A549 (cell line): Measurements from ENCODE around the gene TIMM44. TPM values are rescaled to one million over a fixed set of nuclear protein-coding genes. Genes with fewer than 3 reads are reported as not detected.
A peak's percentile ranks its signal among the peaks of the same experiment; 100 is the strongest.

Experiments
- ATAC-seq, 2 experiments: fragments of 200-7000 bp in 1 of 2; fragments of >200 bp in 1 of 2; cut with Nextera tagmentation in 1 of 2; cut with Tn5 transposase in 1 of 2; 3 replicates each; pipeline versions ENCODE4 v1.8.0 to v1.9.1; 2018 to 2020; ENCODE audit warnings: mild to moderate bottlenecking in 1 of 2, moderate library complexity in 1 of 2
- CTCF ChIA-PET: fragments of 300-600 bp; sonication (Branson Sonifier 250); formaldehyde crosslinking; extraction: SDS; loops from one replicate; lab custom pipeline; 2021; ENCODE audit warnings: antibody characterized with exemption, inconsistent platforms; lab: Yijun Ruan, JAX
- POLR2A ChIA-PET: fragments of 350-600 bp; formaldehyde crosslinking; extraction: SDS; loops from one replicate; lab custom pipeline; 2021; ENCODE audit warnings: antibody characterized with exemption, inconsistent platforms; lab: Yijun Ruan, JAX
- DNase-seq, 2 experiments: peaks; one replicate each; pipeline versions ENCODE4 v3.0.0 to v3.0.0-alpha.2; 2011 to 2016; ENCODE audit warnings: low read depth in 1 of 2, low spot score in 1 of 2
- FAIRE-seq: peaks from 2 replicates; lab custom pipeline; 2011; peaks lifted over from hg19 to GRCh38; lab: Jason Lieb, UNC
- H3K27ac ChIP-seq, 2 experiments: fragments of >200 bp; sonication (Bioruptor Twin); formaldehyde crosslinking; 3 replicates each; pipeline ENCODE4 v1.5.1; 2016 to 2017
- H3K4me1 ChIP-seq: fragments of >200 bp; sonication (Bioruptor Twin); formaldehyde crosslinking; 3 replicates; pipeline ENCODE4 v1.6.1; 2016
- H3K4me2 ChIP-seq: fragments of >200 bp; sonication (Bioruptor Twin); formaldehyde crosslinking; 3 replicates; pipeline ENCODE4 v1.6.1; 2016
- H3K4me3 ChIP-seq: fragments of >200 bp; sonication (Bioruptor Twin); formaldehyde crosslinking; 3 replicates; pipeline ENCODE4 v1.5.1; 2016
- H3K9me3 ChIP-seq: fragments of >200 bp; sonication (Bioruptor Twin); formaldehyde crosslinking; 3 replicates; pipeline ENCODE4 v1.6.1; 2016
- CBX2 ChIP-seq: fragments of 200-600 bp; sonication (generic); IDR thresholded peaks from 2 replicates; pipeline ENCODE4 v1.6.1; 2016; ENCODE audit warnings: low read depth, mild to moderate bottlenecking, borderline replicate concordance
- CHD2 ChIP-seq: fragments of 150-350 bp; IDR thresholded peaks from 2 replicates; pipeline ENCODE4 v1.6.1; 2014; ENCODE audit warnings: low read length; ENCODE audit not compliant: partially characterized antibody
- ESRRA ChIP-seq: fragments of 150-350 bp; IDR thresholded peaks from 2 replicates; pipeline ENCODE4 v1.6.1; 2014; ENCODE audit warnings: mild to moderate bottlenecking, low read length, borderline replicate concordance
- JUNB ChIP-seq: fragments of >200 bp; sonication (Bioruptor Twin); formaldehyde crosslinking; IDR thresholded peaks from 2 replicates; pipeline ENCODE4 v1.6.1; 2016
- KDM5A ChIP-seq: fragments of 200-600 bp; sonication (generic); IDR thresholded peaks from 2 replicates; pipeline ENCODE4 v1.6.1; 2016; ENCODE audit warnings: antibody characterized with exemption, mild to moderate bottlenecking
- NFE2L2 ChIP-seq: fragments of 150-350 bp; conservative IDR thresholded peaks from 2 replicates; pipeline ENCODE4 v1.6.1; 2014; ENCODE audit warnings: low read length
- NPAS2 ChIP-seq: fragments of 250-450 bp; sonication (Bioruptor Pico); IDR thresholded peaks from 2 replicates; pipeline ENCODE4 v1.8.0; 2022; ENCODE audit warnings: mild to moderate bottlenecking, moderate library complexity, borderline replicate concordance
- RARB ChIP-seq: fragments of 250-450 bp; sonication (Bioruptor Pico); IDR thresholded peaks from 2 replicates; pipeline ENCODE4 v1.8.0; 2021; ENCODE audit warnings: mild to moderate bottlenecking, moderate library complexity
- RFX5 ChIP-seq: fragments of 450-650 bp; IDR thresholded peaks from 2 replicates; pipeline ENCODE4 v1.7.1; 2014; ENCODE audit warnings: antibody characterized with exemption, mild to moderate bottlenecking, moderate library complexity
- TP53 ChIP-seq: fragments of 250-450 bp; sonication (Bioruptor Pico); IDR thresholded peaks from 2 replicates; pipeline ENCODE4 v1.5.0; 2021; ENCODE audit warnings: mild to moderate bottlenecking, moderate library complexity
- ZC3H11A ChIP-seq: fragments of 450-650 bp; IDR thresholded peaks from 2 replicates; pipeline ENCODE4 v1.6.1; 2014; ENCODE audit warnings: antibody characterized with exemption, mild to moderate bottlenecking
- ZNF302 ChIP-seq: fragments of 250-450 bp; sonication (Bioruptor Pico); IDR thresholded peaks from 2 replicates; pipeline ENCODE4 v1.9.0; 2021; ENCODE audit warnings: inconsistent platforms, mild to moderate bottlenecking, moderate library complexity
- ZSCAN20 ChIP-seq: fragments of 250-450 bp; sonication (Bioruptor Pico); IDR thresholded peaks from 2 replicates; pipeline ENCODE4 v1.8.0; 2022; ENCODE audit warnings: mild to moderate bottlenecking, moderate library complexity
- WGBS: methylation state at CpG from one replicate; pipeline ENCODE4 v1.1.6; 2017; ENCODE audit errors: missing lambda C conversion rate; 5-methylcytosine and 5-hydroxymethylcytosine counted together
- polyA plus RNA-seq, 4 experiments: library from polyadenylated mRNA; depleted of rRNA in 3 of 4; stranded (reverse); fragments of >200 nt; fragmentation: RNase III in 1 of 4; extraction: RNeasy Plus Mini Kit Qiagen cat#74134 plus additional on column Dnase treatment in 1 of 4; gene quantifications; 2 replicates in 3 of 4; 3 replicates in 1 of 4; pipeline ENCODE4 v1.2.3, GENCODE V29; 2011 to 2017
- TF ChIP-seq, protein P1 (sequence below): fragments of >200 bp; sonication (Bioruptor Twin); formaldehyde crosslinking; IDR thresholded peaks from 3 replicates; pipeline ENCODE4 v1.6.1; 2016
- TF ChIP-seq, protein P2 (sequence below): fragments of >200 bp; sonication (Bioruptor Twin); formaldehyde crosslinking; IDR thresholded peaks from 2 replicates; pipeline ENCODE4 v1.6.1; 2016
- TF ChIP-seq, protein P3 (sequence below): fragments of 200-600 bp; sonication (generic); IDR thresholded peaks from 2 replicates; pipeline ENCODE4 v1.6.1; 2016; ENCODE audit warnings: antibody characterized with exemption, mild to moderate bottlenecking, moderate library complexity
- TF ChIP-seq, protein P4 (sequence below): IDR thresholded peaks from 2 replicates; pipeline ENCODE4 v1.6.1; 2012
- TF ChIP-seq, protein P5 (sequence below): fragments of 250-450 bp; sonication (Bioruptor Pico); IDR thresholded peaks from 2 replicates; pipeline ENCODE4 v1.5.0; 2021; ENCODE audit warnings: mild to moderate bottlenecking, moderate library complexity, borderline replicate concordance
- TF ChIP-seq, protein P6 (sequence below): IDR thresholded peaks from 2 replicates; pipeline ENCODE4 v1.6.1; 2012; ENCODE audit warnings: low read depth, borderline replicate concordance
- TF ChIP-seq, protein P7 (sequence below): fragments of 450-650 bp; IDR thresholded peaks from 2 replicates; pipeline ENCODE4 v1.6.1; 2014; ENCODE audit warnings: antibody characterized with exemption

The TIMM44 gene
- polyA plus RNA-seq, 2 of the 4 experiments (the other 2 are of a cell fraction) = 29.7 to 53.2 TPM

DNA sequence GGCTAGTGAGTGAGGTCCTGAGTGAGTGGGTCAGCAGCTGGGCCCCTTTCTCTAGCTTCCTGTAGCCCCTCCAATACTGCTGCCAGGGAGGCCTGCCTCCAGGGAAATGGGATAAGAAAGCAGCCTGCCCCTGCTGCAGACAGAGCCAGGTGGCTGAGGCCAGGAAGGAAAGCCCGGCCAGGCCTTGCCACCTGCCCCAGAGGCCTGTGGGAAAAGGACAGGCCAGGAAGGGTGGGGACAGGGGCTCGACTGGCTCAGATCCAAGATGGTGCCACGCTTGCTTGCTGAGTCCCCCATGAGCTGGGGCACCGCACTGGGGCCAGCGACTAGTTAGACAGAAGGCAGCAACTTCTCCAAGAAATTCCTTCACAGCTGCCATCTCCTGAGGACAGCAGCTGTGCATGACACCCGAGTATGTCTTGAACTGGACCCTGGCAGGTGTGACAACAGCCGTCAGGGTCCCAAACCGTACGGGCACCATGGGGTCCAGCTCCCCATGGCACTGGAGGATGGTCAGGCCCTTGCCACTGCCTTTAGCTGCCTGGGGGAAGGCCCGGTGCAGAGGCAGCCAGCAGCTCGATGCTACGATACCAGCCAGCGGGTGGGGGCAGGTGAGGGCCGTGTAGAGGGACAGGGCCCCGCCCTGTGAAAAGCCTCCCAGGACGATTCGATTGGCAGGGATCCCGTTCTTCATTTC, 64.2 kb downstream of the TIMM44 start:
- TF ChIP-seq, protein P1, sequence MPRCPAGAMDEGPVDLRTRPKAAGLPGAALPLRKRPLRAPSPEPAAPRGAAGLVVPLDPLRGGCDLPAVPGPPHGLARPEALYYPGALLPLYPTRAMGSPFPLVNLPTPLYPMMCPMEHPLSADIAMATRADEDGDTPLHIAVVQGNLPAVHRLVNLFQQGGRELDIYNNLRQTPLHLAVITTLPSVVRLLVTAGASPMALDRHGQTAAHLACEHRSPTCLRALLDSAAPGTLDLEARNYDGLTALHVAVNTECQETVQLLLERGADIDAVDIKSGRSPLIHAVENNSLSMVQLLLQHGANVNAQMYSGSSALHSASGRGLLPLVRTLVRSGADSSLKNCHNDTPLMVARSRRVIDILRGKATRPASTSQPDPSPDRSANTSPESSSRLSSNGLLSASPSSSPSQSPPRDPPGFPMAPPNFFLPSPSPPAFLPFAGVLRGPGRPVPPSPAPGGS = no peak
- TF ChIP-seq, protein P2, sequence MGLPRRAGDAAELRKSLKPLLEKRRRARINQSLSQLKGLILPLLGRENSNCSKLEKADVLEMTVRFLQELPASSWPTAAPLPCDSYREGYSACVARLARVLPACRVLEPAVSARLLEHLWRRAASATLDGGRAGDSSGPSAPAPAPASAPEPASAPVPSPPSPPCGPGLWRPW = no peak
- TF ChIP-seq KDM5A (no peak), JUNB (no peak), CHD2 (no peak), RFX5 (no peak), ZNF302 (no peak), CBX2 (no peak), ZSCAN20 (CRISPR knock-in tag) (no peak), TP53 (no peak)
- TF ChIP-seq, protein P3, sequence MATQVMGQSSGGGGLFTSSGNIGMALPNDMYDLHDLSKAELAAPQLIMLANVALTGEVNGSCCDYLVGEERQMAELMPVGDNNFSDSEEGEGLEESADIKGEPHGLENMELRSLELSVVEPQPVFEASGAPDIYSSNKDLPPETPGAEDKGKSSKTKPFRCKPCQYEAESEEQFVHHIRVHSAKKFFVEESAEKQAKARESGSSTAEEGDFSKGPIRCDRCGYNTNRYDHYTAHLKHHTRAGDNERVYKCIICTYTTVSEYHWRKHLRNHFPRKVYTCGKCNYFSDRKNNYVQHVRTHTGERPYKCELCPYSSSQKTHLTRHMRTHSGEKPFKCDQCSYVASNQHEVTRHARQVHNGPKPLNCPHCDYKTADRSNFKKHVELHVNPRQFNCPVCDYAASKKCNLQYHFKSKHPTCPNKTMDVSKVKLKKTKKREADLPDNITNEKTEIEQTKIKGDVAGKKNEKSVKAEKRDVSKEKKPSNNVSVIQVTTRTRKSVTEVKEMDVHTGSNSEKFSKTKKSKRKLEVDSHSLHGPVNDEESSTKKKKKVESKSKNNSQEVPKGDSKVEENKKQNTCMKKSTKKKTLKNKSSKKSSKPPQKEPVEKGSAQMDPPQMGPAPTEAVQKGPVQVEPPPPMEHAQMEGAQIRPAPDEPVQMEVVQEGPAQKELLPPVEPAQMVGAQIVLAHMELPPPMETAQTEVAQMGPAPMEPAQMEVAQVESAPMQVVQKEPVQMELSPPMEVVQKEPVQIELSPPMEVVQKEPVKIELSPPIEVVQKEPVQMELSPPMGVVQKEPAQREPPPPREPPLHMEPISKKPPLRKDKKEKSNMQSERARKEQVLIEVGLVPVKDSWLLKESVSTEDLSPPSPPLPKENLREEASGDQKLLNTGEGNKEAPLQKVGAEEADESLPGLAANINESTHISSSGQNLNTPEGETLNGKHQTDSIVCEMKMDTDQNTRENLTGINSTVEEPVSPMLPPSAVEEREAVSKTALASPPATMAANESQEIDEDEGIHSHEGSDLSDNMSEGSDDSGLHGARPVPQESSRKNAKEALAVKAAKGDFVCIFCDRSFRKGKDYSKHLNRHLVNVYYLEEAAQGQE = no peak
- TF ChIP-seq, protein P4, sequence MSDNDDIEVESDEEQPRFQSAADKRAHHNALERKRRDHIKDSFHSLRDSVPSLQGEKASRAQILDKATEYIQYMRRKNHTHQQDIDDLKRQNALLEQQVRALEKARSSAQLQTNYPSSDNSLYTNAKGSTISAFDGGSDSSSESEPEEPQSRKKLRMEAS = no peak
- TF ChIP-seq, protein P5, sequence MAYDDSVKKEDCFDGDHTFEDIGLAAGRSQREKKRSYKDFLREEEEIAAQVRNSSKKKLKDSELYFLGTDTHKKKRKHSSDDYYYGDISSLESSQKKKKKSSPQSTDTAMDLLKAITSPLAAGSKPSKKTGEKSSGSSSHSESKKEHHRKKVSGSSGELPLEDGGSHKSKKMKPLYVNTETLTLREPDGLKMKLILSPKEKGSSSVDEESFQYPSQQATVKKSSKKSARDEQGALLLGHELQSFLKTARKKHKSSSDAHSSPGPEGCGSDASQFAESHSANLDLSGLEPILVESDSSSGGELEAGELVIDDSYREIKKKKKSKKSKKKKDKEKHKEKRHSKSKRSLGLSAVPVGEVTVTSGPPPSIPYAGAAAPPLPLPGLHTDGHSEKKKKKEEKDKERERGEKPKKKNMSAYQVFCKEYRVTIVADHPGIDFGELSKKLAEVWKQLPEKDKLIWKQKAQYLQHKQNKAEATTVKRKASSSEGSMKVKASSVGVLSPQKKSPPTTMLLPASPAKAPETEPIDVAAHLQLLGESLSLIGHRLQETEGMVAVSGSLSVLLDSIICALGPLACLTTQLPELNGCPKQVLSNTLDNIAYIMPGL (CRISPR knock-in tag) = no peak
- TF ChIP-seq, protein P6, sequence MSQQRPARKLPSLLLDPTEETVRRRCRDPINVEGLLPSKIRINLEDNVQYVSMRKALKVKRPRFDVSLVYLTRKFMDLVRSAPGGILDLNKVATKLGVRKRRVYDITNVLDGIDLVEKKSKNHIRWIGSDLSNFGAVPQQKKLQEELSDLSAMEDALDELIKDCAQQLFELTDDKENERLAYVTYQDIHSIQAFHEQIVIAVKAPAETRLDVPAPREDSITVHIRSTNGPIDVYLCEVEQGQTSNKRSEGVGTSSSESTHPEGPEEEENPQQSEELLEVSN = no peak
- ChIA-PET POLR2A (no interaction called here), CTCF (interaction anchor here (2.8 kb wide), 1 partner anchor 10 kb away, joined by 11 read pairs; no protein-coding TSS in a partner anchor)
- Histone ChIP-seq H3K9me3 (no peaks in the 10 kb centered on the region), H3K4me2 (no peak overlapping the region), H3K4me1 (0 out of 3 replicates have a peak, but pooled peaks cover 3% of the 10 kb centered on the region), H3K27ac (no peak overlapping the region), H3K4me3 (no peak overlapping the region)
- WGBS = 41% methylated on average over 5 of the region's 18 CpGs
- ATAC-seq (peak; percentile 24 to 32; a peak in 2 of 6 replicates), DNase-seq (no peak), FAIRE-seq (no peak)

DNA sequence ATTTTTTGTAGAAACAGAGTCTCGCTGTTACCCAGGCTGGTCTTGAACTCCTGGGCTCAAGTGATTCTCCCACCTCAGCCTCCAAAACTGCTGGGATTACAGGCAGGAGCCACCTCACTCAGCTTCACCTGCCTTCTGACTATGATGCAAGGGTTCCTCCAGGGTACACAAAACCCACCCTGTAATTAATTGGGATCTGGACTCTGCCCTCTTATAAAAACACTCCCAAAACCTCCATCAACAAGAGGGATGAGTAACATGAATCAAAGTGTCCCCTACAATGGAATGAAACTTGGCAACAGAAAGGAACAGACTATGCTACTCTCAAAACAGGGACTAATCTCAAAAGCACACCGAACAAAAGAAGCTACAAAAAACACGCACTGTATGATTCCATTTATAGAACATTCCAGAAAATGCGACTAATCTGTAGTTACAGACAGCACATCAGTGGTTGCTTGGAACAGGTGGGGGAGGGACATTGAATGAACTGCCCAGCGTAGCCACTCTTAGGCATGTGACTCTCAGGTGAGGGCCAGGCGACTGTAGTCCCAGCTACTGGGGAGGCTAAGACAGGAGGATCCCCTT, 66.1 kb downstream of the TIMM44 start:
- H3K27ac ChIP-seq = no peak overlapping the region
- H3K4me2 ChIP-seq = no peak overlapping the region
- no peak overlapping the region for H3K4me3 ChIP-seq
- H3K4me1 ChIP-seq = peaks cover 11% of the 10 kb centered on the region; the same call in 2 of the 3 replicates
- CTCF ChIA-PET = interaction anchor here (1.0 to 2.4 kb wide), 3 partner anchors 8 to 26 kb away, joined by 4 to 6 read pairs (median 5); partner anchors contain the start of gene MAP2K7
- H3K9me3 ChIP-seq = no peaks in the 10 kb centered on the region
- ATAC-seq (no peak), DNase-seq (no peak), FAIRE-seq (no peak)
- TF ChIP-seq RARB (CRISPR knock-in tag) (no peak), ESRRA (no peak), ZC3H11A (no peak), NFE2L2 (no peak), NPAS2 (CRISPR knock-in tag) (no peak), KDM5A (no peak)
- TF ChIP-seq, protein P7, sequence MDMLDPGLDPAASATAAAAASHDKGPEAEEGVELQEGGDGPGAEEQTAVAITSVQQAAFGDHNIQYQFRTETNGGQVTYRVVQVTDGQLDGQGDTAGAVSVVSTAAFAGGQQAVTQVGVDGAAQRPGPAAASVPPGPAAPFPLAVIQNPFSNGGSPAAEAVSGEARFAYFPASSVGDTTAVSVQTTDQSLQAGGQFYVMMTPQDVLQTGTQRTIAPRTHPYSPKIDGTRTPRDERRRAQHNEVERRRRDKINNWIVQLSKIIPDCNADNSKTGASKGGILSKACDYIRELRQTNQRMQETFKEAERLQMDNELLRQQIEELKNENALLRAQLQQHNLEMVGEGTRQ = no peak
- 60% methylated on average over 6 of the region's 6 CpGs for WGBS
- POLR2A ChIA-PET = no interaction called here
